HG02943 (cell line): Measurements from ENCODE around the gene PSMD3.
"Not testable (repeated sequence)": the region's sequence is repeated elsewhere in the genome, so short reads cannot be mapped to it uniquely, and the experiment has no call there.

Experiments used
- ATAC-seq: cut with Tn5 transposase; IDR thresholded peaks from one replicate; pipeline ENCODE4 v1.9.1; 2021; ENCODE audit warnings: mild to moderate bottlenecking, low read depth, moderate library complexity; ENCODE audit not compliant: unreplicated experiment

Gene PSMD3

DNA sequence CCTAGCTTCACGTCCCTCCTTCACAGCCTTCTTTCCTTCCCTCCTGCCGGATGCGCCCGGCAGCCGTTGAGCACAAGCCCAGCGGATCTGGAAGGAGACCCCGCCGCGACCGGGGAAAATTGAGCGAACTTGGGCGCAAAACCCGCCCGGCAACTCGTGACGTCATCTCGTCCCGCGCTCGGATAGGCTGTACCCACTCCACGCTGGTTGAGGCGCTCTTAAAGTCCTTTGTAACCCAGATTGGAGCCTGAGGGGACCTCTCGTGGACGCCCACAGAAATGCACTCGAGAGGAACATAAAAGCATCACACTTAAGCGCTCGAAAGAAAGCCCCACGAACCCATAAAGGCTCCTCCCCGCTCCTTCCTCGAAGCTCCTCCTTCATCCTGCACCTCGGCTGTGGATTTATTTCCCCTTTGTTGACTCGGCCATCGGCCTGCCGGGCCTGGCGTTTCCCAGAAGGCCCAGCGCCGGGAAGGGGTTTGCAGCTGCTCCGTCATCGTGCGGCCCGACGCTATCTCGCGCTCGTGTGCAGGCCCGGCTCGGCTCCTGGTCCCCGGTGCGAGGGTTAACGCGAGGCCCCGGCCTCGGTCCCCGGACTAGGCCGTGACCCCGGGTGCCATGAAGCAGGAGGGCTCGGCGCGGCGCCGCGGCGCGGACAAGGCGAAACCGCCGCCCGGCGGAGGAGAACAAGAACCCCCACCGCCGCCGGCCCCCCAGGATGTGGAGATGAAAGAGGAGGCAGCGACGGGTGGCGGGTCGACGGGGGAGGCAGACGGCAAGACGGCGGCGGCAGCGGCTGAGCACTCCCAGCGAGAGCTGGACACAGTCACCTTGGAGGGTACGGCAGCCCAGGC is at the start of gene PSMD3:
Gene PSMD3, plus strand, starts transcription at position 457 of the 856 bp plus-strand sequence. Its CDS starts 164 bp downstream, at position 621.
- ATAC-seq: peak; percentile 93

DNA sequence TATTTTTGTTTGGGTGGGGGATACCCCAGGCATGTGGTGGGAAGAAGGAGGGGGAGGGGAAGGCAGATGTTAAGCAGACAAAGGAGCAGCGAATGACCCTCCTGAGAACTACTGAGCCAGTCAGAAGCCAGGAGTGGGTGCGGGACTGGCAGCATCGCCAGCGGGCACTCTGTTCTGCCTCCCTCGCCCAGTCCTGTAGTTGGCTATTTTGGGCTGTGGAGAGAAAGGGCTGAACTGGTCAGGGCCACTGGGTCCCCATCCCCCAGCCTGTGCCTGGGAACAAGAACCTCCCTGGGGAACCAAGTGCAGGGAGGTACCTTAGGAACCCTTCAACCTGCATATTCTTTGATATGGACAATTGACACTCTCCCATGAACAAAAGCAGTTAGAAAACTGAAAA is 46.7 kb upstream of the PSMD3 start:
- no peak for ATAC-seq

DNA sequence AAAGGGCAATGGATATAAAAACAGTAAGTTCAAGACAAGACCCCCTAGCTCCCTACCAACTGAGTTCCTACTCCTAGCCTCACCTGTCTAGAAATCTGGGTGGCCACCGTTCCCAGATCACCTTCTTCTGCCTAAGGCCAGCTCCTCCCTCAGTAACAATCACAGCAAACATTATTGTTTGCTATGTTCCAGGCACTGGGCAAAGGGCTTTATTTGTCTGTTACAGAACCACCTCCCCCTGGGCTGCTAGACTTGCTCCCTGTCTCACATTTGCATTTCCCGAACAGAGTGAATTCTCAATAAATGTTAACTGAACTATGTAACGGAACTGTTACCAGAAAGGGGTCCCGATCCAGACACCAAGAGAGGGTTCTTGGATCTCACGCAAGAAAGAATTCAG is 46.3 kb upstream of the PSMD3 start:
- ATAC-seq: no peak

DNA sequence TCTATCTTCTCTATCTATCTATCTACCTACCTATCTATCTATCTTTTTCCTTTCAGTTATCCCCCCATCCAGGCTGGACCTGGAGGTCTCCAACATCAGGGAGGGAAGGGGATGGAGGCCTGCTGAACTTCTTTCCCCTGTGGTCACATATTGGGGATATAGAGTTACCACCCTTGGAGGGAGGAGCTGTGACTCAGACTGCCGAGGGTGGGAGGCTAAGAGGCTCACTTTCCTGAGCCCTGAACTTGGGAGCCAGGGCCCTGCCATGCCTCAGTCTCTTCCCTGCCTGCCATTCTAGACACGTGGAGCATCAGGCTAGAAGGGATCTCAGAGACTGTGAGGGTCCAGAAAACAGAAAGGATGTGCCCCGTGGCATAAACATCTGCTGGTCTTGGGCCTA is 44.7 kb upstream of the PSMD3 start:
- no peak for ATAC-seq

DNA sequence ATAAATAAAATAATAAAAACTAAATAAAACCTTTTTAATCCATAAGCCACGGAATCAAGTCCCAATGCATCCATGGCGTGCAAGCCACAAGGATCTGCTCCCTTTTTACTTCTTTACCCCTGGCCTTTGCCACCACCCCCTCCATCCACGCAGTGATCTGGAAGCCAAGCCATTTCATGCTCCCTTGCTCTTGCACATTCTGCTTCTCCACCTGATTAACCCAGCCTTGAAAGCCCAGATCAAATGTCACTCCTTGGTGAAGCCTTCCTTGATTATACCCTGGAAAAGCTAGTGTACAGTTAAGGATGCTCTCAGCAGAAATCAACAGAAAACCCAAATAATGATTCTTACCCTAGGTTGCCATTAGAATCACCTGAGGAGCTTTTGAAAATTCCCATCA is 43.2 kb upstream of the PSMD3 start:
- no peak for ATAC-seq

DNA sequence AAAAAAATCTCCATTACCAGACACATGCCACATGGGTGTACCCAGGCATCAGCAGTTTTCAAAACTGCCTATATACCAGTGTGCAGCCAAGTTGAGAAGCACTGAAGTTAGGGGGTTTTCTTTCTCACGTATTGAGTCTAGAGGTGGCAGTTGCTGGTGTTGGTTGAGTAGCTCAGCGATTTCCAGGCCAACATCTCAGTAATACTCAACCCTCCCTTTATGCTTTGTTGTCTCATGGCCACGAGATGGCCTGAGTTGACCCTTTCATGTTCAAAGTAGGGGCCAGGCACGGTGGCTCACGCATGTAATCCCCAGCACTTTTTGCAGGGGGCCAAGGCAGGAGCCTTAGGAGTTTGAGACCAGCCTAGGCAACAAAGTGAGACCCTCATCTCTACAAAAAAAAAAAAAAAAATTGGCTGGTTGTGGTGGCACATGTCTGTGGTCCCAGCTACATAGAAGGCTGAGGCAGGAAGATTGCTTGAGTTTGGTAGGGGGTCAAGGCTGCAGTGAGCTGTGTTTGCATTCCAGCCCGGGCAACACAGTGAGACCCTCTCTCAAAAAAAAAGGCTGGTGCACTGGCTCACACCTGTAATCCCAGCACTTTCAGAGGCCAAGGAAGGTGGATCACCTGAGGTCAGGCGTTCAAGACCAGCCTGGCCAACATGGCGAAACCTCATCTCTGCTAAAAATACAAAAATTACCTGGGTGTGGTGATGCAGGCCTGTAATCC is 42.3 kb upstream of the PSMD3 start:
- no peak for ATAC-seq

DNA sequence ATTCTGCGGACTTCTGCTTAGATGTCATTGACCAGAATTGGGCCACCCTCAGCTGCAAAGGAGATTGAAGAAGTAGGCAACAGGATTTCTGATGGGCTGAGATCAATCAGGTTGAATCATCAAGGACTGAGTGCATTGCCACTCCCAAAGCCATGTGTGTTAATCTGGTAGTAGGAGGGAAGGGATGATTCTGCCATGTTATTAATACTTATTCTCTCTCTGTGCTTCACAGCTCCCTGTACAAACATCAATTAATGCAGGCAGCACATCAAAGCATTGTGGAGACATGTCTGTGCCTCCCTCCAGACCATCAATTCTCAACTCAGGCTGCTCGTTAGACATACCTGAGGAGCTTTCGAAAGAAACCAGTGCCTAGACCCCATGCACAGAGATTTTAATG is 41.5 kb upstream of the PSMD3 start:
- ATAC-seq: no peak

DNA sequence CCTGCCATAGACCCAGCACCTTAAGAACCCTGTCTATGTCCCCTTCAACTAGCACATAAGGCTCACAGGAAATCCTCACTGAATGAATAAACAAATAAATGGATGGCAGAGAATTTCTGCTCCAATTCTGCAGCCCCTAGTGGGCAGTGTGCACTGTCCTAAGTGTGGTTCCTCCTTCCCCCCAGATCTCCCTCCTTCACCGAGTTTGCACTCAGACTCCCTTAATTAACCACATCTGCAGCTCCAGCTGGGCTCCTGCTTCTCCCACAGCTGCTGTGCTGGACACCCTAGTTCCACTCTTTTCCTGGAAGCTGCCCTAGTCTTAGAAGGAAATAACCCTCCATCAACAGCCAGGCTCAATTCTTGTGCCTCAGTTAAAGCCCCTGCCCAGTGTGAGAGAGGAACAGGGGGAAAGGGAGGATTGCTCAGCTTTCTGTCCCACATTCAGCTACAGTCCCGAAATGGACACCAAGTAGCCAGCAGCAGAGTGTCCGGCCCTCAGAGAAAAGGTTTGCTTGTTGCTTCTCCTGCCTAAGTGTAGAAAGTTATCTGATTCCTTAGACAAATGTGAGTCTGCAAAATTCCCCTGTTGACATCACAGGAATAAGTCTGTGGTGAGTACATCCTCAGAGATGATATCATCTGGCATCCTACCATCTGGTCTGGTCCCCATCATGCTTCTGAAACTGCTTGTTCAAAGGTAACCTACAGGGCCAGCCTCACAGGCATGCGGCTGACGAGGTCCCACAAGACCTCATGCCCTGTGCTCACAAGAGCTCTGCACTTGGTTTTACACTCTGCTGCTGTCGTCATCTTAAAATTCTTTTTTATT is 40.8 kb upstream of the PSMD3 start:
- no peak for ATAC-seq

DNA sequence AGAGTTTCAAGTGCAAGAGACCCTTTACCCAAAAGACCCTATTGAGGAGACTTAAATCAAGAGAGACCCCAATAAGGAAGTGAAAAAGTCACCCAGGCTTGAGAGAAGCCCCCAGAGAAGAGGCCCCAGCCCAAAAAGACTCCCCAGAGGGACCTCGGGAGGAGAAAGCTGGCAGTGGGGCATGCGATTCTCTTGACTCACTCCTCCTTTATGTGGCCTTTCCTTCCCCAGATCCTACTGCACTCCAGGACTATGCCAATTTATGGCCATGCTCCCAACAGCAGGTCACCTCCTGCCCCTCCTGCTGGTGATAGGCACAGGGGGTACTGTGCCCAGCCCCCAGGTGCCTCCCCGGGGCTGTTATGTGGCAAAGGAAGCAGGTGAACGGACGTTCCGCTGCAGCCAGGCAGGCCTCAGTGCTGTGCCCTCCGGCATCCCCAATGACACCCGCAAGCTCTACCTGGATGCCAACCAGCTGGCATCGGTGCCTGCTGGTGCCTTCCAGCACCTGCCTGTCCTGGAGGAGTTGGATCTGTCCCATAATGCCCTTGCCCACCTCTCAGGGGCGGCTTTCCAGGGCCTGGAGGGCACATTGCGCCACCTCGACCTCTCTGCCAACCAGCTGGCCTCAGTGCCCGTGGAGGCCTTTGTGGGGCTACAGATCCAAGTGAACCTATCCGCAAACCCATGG is 36.8 kb upstream of the PSMD3 start:
- no peak for ATAC-seq

DNA sequence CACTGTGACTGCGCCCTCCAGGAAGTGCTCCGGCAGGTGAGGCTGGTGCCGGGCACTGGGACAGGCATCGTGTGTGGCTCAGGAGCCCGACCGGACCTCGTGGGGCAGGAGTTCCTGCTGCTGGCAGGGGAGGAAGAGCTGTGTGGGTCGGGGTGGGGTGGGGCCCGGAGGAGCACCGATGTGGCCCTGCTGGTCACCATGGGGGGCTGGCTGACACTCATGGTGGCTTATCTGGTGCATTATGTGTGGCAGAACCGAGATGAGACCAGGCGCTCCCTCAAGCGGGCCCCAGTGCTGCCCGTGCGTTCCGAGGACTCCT is 36.3 kb upstream of the PSMD3 start:
- no peak for ATAC-seq

DNA sequence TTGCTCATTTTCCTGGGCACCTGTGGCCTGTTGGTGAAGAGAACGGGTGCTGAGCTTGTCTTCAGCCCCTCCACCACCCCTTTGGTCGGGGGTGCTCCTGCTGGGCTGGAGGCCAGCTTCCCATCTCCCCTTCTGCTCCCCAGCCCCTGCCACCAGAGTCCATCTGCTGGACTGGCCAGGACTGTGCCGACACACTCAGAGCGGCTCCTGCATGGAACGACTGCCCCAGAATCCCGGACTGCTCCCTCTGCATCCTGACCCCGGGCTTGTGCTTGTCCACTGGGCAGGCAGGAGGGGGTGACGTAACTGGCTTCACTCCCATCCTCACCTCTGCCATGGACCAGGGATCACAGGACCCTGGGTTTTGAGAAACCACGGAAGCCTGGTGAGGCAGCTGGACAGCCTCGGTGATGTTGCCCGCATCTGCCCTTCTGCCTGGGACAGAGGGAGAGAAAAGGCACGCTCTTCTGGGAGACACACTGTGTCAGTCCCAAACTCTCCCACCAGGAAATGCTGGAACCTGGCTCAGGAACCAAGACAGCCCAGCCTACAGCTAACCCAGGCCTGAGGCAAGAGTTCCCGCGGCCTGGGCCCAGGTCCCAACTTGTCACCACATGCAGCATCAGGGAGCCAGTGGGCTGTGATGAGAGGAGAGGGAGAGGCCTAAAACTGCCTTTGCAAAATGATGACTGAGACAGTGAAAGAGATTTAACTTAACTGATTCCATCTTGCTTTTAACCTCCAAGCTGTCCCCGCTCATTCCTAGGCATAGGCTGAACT is 33.9 kb upstream of the PSMD3 start:
- ATAC-seq: no peak

DNA sequence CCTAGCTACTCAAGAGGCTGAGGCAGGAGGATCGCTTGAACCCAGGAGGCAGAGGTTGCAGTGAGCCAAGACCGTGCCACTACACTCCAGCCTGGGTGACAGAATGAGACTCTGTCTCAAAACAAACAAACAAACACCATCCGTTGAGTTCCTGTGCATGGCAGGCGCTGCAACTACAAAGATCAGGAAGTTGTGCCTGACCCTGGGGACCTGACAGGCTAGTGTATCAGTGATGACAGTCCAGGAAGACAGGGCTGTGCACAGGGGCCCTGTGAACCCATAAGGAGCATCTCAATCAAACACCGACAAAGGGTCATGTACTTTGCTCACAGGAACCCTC is 32.1 kb upstream of the PSMD3 start:
- not testable (repeated sequence) for ATAC-seq

DNA sequence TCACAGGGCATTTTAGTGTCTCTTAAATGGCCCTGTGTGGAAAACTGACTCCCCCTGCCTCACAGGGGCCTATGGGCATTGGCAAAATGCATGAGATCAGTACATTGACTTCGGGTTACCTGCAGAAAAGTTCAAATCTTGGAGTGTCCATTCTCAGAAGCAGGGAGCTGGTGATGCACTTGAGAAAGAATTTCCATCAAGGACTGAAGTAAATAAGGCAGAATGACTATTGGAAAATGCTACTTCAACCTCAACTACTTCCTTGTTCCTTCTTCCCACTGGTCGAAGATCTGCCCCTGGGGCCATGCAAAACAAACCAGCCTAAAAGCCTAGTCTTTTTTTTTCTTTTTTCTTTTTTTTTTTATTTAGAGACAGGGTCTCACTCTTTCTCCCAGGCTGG is 31.6 kb upstream of the PSMD3 start:
- ATAC-seq: no peak

DNA sequence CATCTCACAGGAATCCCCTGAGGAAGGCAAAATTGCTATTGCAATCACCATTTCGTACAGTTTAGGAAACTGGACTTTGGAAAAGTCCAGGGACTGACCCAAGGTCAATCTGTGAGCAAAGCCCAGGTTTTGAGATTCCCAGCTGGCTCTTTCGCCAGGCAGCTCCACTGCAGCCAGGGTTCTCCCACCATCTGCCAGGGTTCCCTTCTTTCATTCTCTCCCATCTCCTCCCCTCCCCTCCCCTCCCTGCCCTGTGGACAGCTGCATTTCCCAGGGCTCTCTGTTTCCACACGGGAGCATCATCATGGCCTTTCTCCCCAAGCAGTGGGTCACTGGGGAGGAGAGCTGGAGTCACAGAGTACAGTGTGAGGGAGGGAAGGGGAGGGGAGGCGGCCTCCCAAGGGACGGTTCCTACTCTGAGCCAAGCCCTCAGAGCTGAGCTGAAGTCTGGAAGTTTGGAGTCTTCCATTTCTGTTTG is 29.7 kb upstream of the PSMD3 start:
- ATAC-seq: no peak

DNA sequence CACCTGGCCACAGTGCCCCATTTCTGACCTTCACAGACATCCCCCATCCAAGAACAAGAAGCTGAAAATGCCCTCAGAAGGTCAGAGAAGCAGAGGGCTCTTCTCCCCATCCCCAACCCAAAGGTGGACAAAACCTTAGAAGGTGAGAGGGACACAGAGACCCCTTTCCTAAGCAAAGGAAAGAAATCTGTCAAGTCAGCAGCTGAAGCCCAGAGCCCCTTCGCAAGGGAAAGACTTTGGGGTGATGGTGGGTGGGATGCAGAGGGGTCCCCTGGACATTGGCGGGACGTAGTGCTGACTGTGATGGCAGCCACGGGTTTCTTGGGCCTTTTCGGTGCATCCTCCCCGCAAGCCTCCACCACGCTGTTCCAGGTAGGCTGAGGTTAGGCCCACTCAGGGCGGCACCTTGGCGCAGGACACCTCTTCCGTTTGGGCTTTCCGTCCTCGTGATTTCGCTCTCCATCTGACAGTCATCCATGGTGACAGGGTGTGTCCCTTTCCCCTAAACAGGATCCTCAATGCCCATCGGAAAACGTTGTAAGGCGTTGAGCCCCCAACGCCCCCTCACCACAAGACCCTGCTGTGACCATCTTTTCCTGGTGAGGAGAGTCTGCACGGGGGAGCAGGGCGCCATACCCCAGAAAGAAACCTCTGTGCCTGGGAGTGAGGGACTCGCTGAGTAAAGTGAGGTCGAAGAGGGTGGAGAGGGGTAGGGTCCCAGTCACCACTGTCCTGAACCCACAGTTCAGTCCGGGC is 28.5 kb upstream of the PSMD3 start:
- ATAC-seq: peak; percentile 21

DNA sequence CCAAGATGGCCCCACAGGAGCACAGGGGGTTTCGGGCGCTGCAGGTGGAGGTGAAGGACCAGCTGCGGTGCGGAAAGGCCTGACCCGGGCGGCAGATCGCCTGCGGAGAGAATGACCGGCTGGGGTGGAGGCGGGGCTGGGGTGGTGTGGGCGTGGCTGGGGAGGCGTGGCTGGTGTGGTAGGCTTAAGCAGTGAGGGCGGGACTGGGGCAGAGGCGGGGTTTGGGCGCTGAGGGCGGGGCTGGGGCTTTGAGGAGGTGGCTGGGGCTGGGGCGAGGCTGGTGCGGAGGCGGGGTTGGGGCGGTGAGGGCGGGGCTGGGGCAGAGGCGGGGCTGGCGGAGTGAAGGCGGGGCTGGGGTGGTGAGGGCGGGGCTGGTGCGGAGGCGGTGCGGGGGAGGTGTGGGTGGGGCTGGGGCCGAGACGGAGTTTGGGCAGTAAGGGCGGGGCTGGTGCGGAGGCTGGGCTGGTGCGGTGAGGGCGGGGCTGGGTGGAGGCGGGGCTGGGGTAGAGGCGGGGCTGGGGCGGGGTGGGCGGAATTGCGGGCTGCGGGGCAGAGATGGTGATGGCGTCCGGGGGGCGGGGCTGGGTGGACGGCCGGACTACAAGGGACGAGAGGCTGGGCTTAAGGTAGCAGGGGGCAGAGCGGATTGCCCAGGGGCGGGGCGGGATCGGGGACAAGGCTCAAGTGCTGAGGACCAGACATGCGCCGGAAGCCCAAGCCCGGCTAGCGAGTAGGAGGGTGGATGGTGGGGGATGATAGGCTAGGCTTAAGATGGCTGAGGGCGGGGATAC is 27.7 kb upstream of the PSMD3 start:
- peak; percentile 65 for ATAC-seq

DNA sequence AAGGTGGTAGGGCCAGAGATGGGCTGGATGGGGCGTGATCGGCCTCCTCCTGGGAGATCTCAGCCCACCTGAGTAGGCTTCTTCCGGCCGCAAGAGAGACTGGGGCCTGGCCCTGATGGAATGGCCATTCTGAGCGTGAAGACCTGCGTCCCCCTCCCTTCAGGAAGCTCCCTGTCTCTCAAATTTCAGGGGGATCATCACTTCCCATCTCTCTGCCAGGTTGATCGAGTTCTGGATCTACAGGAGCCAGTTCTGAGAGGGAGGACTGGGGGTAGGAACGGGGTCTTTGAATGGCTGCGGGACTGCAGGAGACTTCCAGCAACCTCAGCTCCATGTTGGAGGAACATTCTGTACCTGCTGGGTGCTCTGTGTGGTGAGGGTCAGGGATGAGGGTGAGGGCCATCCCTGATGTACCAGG is 27.1 kb upstream of the PSMD3 start:
- ATAC-seq: no peak

DNA sequence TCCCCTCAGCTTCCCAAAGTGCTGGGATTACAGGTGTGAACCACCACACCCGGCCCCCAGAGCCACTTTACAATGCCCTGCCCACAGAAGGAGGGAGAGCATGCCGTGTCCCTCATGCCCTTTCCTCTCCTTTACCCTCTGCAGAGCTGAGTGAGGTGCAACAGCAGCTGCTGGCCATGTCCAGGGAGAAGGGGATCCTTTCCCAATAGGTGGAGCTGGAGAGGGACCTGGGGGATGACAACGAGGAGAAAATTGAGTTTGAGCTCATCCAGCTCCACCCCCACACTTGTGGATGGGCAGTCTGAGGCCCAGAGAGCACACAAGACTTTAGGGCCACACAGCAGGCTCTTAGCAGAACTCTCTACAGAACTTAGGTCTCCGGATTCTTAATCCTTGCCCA is 25.7 kb upstream of the PSMD3 start:
- ATAC-seq: no peak
